ENCODE results near the gene NDC1. TPM values are rescaled to one million over a fixed set of nuclear protein-coding genes. Genes with fewer than 3 reads are reported as not detected.

Gene NDC1
- total RNA-seq, 4 donors from 2014 or later: 6.0 to 15.1 (median 11.9) TPM

DNA sequence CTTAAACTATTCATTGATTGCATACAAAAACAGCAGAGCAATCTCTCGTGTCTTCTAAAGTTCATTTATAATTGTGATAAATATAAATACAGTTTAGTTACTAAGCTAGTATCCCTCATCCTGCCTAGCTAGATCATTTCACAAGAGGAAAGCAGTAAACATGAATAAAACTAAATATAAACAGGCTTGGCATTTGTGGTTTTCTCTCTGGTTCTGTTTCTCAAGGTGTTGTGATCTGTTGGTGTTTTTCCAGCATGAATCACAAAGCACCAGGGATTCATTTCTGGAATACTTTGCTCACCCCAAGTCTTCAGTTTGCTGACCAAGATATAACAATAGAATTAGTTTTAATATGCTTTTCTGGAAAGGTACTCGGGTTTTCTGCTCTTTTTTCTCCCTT lies 66.4 kb downstream of the NDC1 start:
- TF ChIP-seq, protein P1, sequence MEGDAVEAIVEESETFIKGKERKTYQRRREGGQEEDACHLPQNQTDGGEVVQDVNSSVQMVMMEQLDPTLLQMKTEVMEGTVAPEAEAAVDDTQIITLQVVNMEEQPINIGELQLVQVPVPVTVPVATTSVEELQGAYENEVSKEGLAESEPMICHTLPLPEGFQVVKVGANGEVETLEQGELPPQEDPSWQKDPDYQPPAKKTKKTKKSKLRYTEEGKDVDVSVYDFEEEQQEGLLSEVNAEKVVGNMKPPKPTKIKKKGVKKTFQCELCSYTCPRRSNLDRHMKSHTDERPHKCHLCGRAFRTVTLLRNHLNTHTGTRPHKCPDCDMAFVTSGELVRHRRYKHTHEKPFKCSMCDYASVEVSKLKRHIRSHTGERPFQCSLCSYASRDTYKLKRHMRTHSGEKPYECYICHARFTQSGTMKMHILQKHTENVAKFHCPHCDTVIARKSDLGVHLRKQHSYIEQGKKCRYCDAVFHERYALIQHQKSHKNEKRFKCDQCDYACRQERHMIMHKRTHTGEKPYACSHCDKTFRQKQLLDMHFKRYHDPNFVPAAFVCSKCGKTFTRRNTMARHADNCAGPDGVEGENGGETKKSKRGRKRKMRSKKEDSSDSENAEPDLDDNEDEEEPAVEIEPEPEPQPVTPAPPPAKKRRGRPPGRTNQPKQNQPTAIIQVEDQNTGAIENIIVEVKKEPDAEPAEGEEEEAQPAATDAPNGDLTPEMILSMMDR (IDR thresholded peaks at IDR 0.05; ENCODE audit: low read depth): no peak

DNA sequence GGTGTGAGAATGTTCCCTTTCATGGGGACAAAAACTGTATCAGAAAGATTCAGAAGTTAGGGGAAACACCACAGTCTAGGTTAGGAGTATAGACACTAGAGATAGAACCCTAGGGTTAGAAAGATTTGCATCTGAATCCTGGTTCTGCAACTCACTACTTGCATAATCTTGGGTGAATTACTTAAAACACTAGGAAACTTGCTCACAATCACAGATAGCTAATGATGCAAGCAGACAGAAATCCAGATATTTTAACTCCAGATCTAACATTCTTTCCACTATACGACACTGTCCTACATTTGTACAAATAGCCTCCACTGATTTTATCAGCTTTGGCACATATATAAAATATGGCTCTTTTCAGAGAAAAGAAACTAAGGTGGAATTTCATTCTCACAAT lies 68.3 kb downstream of the NDC1 start:
- TF ChIP-seq, protein P1 (IDR thresholded peaks at IDR 0.05; ENCODE audit: low read depth): no peak

DNA sequence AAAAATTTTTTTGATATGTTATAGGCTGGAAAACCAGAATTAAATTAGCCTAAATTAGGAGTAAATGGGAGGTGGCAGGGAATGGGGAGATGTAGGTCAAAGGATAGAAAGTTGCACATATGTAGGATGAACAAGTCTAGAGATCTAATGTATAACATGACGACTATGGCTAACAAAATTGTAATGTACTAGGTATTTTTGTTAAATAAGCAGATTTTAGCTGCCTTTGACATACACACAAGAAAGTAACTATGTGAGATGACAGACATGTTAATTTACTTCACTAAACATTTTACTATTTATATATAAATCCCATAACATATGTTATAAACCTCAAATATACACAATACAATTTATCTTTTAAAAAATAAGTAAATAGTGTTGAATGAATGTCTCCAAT lies 68.9 kb downstream of the NDC1 start:
- TF ChIP-seq, protein P1 (IDR thresholded peaks at IDR 0.05; ENCODE audit: low read depth): no peak

DNA sequence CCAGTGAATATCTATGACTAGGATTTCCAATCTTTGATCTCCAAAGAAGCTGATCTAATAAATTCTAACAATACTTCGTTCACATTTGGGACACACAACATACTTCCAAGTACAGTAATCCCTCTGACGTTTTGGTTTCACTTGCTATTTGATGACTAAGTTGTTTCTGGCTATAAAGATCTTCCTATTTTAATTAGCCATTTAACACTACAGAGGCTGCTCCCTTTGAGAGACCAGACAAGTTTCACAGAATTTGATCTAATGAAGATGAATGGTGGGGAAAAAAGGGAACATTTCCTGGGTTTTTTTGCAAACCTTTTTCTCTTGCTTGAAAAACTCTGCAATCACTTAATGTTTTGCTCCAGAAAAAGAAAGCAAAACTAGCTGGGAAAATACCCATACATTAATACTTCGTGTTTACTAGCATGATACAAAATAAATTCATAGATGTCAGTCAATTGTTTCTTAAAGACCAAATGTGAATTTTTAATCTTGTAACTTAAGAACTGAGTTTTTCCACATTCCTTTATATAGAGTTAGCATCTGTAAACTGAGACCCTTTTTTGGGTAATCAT lies 71.2 kb downstream of the NDC1 start:
- TF ChIP-seq, protein P1 (IDR thresholded peaks at IDR 0.05; ENCODE audit: low read depth): no peak

DNA sequence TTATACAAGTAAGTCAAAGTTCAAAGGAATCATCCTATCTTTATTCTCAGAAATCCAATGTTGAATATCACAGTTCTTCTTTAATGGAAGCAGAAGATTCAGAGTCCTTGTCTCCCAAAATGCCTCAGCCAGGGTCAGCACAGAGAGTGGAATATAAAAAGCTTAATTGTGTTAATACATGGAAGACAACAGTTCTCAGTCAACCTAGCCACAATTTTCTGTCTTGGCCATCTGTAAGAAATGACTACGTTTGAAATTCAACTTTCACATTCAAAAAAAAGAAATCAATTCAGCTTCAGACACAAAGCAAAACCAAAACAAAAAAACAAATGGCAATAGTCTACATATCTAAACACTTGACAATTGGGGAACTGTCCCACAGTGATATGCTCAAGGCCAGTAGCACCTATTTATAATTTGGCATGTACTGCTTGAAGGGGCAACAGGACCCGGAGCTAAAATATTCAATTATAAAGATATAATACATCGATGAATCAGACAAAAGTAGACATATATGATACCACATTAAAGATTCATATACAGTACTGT lies 71.8 kb downstream of the NDC1 start:
- TF ChIP-seq, protein P1 (IDR thresholded peaks at IDR 0.05; ENCODE audit: low read depth): no peak

DNA sequence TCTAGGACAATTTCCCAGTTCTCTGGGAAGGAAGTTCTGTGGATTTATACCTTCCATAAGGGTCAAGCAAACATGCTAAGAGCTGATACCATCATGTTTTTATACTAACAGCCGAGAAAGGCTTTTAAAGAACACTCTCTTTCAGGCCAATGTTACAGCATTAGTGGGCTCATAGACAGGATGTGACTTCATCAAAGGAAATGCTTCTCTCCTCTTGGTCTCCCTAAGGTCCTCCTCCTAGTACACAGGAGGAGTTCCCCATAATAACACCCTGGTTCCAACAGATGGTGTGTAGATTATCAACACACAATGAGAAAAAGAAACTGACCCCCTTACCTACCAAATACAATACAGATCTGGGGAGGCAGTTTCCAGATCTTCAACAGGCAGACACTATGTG lies 72.4 kb downstream of the NDC1 start:
- TF ChIP-seq, protein P1 (IDR thresholded peaks at IDR 0.05; ENCODE audit: low read depth): no peak

DNA sequence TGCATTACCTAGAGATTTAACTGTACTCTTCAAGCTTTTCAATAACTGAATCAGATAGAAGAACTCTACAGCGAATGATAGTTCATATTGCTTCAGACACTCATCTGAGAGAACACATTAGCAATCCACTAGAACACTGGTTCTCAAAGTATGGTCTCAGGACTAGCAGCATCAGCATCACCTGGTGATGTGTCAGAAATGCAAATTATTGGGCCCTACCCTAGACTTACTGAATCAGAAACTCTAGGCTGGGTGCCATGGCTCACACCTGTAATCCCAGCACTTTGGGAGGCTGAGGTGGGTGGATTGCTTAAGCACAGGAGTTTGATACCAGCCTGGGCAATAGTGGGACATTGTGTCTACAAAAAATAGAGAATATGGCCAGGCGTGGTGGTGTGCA lies 74.2 kb downstream of the NDC1 start:
- TF ChIP-seq, protein P1 (IDR thresholded peaks at IDR 0.05; ENCODE audit: low read depth): no peak

All from subcutaneous adipose tissue (tissue), 4 donors.